Measurements from ENCODE around the gene DDX24.

DNA sequence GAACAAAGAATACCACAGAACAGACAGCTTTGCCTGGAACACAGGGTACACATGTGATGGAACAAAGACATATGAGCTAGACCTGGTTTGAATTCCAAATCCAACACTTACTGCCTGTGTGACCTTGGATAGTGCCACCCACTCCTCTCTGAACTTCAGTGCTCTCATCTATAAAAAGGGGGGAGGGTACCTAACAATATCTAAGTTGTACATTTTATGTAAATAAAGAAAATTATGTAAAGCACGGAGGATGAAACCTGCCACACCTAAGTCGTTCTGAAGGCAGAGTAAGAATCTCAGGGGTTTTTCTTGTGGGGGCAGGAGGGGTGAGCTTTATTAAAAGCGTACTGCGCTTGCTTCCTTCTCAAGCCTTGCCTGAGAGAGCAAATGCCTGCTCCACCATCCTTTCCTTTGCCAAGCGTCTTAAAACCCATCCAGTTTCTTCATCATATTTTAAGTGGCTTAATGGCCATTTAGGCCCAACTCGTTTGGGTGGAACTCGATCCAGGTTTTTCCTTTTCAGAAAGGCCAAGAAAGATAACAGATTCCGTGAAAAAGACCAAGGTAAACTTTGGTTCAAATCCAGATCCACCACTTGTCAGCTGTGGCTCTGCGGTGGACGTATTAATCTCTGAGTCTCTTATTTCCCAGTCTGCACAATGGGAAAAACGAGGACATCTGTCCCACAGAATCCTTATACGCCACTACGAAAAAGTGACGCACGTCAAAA, 946 bp downstream of the DDX24 start:
- TF ChIP-seq, protein P1, sequence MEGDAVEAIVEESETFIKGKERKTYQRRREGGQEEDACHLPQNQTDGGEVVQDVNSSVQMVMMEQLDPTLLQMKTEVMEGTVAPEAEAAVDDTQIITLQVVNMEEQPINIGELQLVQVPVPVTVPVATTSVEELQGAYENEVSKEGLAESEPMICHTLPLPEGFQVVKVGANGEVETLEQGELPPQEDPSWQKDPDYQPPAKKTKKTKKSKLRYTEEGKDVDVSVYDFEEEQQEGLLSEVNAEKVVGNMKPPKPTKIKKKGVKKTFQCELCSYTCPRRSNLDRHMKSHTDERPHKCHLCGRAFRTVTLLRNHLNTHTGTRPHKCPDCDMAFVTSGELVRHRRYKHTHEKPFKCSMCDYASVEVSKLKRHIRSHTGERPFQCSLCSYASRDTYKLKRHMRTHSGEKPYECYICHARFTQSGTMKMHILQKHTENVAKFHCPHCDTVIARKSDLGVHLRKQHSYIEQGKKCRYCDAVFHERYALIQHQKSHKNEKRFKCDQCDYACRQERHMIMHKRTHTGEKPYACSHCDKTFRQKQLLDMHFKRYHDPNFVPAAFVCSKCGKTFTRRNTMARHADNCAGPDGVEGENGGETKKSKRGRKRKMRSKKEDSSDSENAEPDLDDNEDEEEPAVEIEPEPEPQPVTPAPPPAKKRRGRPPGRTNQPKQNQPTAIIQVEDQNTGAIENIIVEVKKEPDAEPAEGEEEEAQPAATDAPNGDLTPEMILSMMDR (IDR thresholded peaks at IDR 0.05), result no peak
- no peak for TF ChIP-seq POLR2A (IDR thresholded peaks at IDR 0.05)
- no peak for TF ChIP-seq POLR2AphosphoS5 (IDR thresholded peaks at IDR 0.05)

All from prostate gland (tissue), 2 donors.